CD4-positive, CD25-positive, alpha-beta regulatory T cell (primary cell): ENCODE results near the gene CST9L. TPM values are rescaled to one million over a fixed set of nuclear protein-coding genes. Genes with fewer than 3 reads are reported as not detected.
A peak's percentile ranks its signal among the peaks of the same experiment; 100 is the strongest.

Experiments
- ATAC-seq, 2 donors: fragments of 150-1000 bp; cut with Tn5 transposase; one replicate each; pipeline ENCODE4 v1.10.0; 2021; ENCODE audit warnings: low read depth in 2 of 2, moderate number of reproducible peaks in 2 of 2, moderate library complexity in 1 of 2
- DNase-seq, 3 donors: peaks; one replicate each; pipeline versions ENCODE4 v3.0.0 to v3.0.0-alpha.2; 2012 to 2022; ENCODE audit warnings: mixed read lengths in 1 of 3
- H3K27ac ChIP-seq: one replicate; pipeline ENCODE4 v1.7.0; 2013; ENCODE audit warnings: mild to moderate bottlenecking, low read length; ENCODE audit not compliant: insufficient read depth, poor library complexity, severe bottlenecking
- H3K27me3 ChIP-seq: one replicate; pipeline ENCODE4 v1.7.0; 2013; ENCODE audit warnings: low read length; ENCODE audit not compliant: control insufficient read depth, insufficient read depth
- H3K36me3 ChIP-seq: one replicate; pipeline ENCODE4 v1.7.0; 2013; ENCODE audit warnings: mild to moderate bottlenecking, low read length, moderate library complexity; ENCODE audit not compliant: control insufficient read depth, insufficient read depth
- H3K4me1 ChIP-seq: 2 replicates; pipeline ENCODE4 v1.7.0; 2013; ENCODE audit warnings: mild to moderate bottlenecking, low read length; ENCODE audit not compliant: insufficient read depth, control insufficient read depth, poor library complexity, severe bottlenecking
- H3K4me3 ChIP-seq: one replicate; pipeline ENCODE4 v1.7.0; 2013; ENCODE audit warnings: low read depth, mild to moderate bottlenecking, low read length, moderate library complexity
- H3K9me3 ChIP-seq, 2 experiments: 1 replicate in 1 of 2; 2 replicates in 1 of 2; pipeline ENCODE4 v1.7.0; 2013; ENCODE audit warnings: low read length in 2 of 2, mild to moderate bottlenecking in 1 of 2, moderate library complexity in 1 of 2; ENCODE audit not compliant: control insufficient read depth in 2 of 2
- H3K27ac Mint-ChIP-seq, 3 donors: one replicate each; pipeline ENCODE4 v1.8.0; 2020 to 2022; ENCODE audit warnings: mild to moderate bottlenecking in 3 of 3, mixed read lengths in 3 of 3, moderate library complexity in 2 of 3
- H3K27me3 Mint-ChIP-seq: one replicate; pipeline ENCODE4 v1.8.0; 2022; ENCODE audit warnings: mild to moderate bottlenecking, mixed read lengths
- H3K36me3 Mint-ChIP-seq: one replicate; pipeline ENCODE4 v1.8.0; 2020; ENCODE audit warnings: mixed read lengths
- H3K4me1 Mint-ChIP-seq, 4 donors: one replicate each; pipeline ENCODE4 v1.8.0; 2020 to 2022; ENCODE audit warnings: mixed read lengths in 4 of 4, mild to moderate bottlenecking in 1 of 4
- H3K4me3 Mint-ChIP-seq, 4 donors: one replicate each; pipeline ENCODE4 v1.8.0; 2020 to 2022; ENCODE audit warnings: mild to moderate bottlenecking in 4 of 4, mixed read lengths in 4 of 4, moderate library complexity in 3 of 4
- H3K9me3 Mint-ChIP-seq, 7 donors: one replicate each; pipeline ENCODE4 v1.8.0; 2020 to 2022; ENCODE audit warnings: mixed read lengths in 7 of 7, mild to moderate bottlenecking in 3 of 7, moderate library complexity in 2 of 7
- polyA plus RNA-seq, 4 donors: library from polyadenylated mRNA; unstranded; fragments of 300-500 nt; fragmentation: Illumina TruSeq; gene quantifications; one replicate each; pipeline ENCODE4 v1.2.3, GENCODE V29; 2021
- total RNA-seq: library from RNA; stranded (reverse); gene quantifications from one replicate; pipeline ENCODE4 v1.2.3, GENCODE V29; 2022

Gene CST9L
- total and polyA plus RNA-seq, 5 donors from 2014 or later = not detected

DNA sequence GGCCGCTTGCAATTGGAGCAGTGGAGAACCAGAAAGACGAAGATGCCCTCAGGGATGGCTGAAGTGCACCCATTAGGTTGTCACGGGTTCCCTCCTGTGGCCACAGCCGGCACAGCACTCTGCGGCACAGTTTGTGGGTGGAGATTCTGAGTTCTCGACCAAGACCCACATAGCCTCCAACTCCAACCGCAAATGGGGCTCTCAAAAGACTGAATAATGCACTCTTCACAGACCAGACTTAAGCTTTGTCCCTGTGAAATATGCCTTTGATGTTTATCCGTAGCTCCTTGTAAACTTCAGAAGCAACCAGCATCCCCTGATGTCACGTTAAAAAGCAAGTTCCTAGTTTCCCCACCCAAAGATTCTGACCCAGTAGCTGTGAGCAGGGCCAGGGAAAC is 38.4 kb upstream of the CST9L start:
- no peaks in the 10 kb centered on the region for H3K4me1 ChIP-seq
- H3K27me3 ChIP-seq = no peaks in the 10 kb centered on the region
- Mint-ChIP-seq H3K36me3 (no peaks in the 10 kb centered on the region), H3K27ac (no peak overlapping the region), H3K4me1 (no peaks in the 10 kb centered on the region), H3K4me3 (no peak overlapping the region), H3K27me3 (no peaks in the 10 kb centered on the region), H3K9me3 (no peaks in the 10 kb centered on the region)
- H3K27ac ChIP-seq = no peak overlapping the region
- ATAC-seq (peak; percentile 55 to 66), DNase-seq (peak; percentile 12 to 48 (median 41))
- H3K9me3 ChIP-seq = no peaks in the 10 kb centered on the region
- H3K36me3 ChIP-seq = no peaks in the 10 kb centered on the region
- no peak overlapping the region for H3K4me3 ChIP-seq

GRCh38 chr20:23605867-23606651 is 37.8 kb upstream of the CST9L start, which contains the start of gene CST9:
Gene CST9 (minus strand): TSS chr20:23605917. CDS start chr20:23605864, 53 bp downstream.
- H3K27ac ChIP-seq = no peak within 1 kb of the TSS
- Mint-ChIP-seq H3K4me3 (no peak within 1 kb of the TSS), H3K27ac (no peak within 1 kb of the TSS)

GRCh38 chr20:23604306-23604705 is 36.0 kb upstream of the CST9L start:
- DNase-seq (no peak), ATAC-seq (no peak)
- H3K27me3 ChIP-seq = no peaks in the 10 kb centered on the region
- no peak overlapping the region for H3K4me3 ChIP-seq
- Mint-ChIP-seq H3K9me3 (no peaks in the 10 kb centered on the region), H3K27me3 (no peaks in the 10 kb centered on the region), H3K4me3 (no peak overlapping the region), H3K4me1 (no peaks in the 10 kb centered on the region), H3K36me3 (no peaks in the 10 kb centered on the region), H3K27ac (no peak overlapping the region)
- no peaks in the 10 kb centered on the region for H3K9me3 ChIP-seq
- H3K27ac ChIP-seq = no peak overlapping the region
- H3K36me3 ChIP-seq = no peaks in the 10 kb centered on the region
- no peaks in the 10 kb centered on the region for H3K4me1 ChIP-seq

More at GRCh38 chr20:23605867-23606651, 37.8 kb upstream of the CST9L start, which contains the start of gene CST9:
- Mint-ChIP-seq H3K4me1 (no peaks in the 10 kb centered on the region), H3K9me3 (no peaks in the 10 kb centered on the region), H3K36me3 (no peaks in the 10 kb centered on the region), H3K27me3 (no peaks in the 10 kb centered on the region)
- H3K4me1 ChIP-seq = no peaks in the 10 kb centered on the region
- no peaks in the 10 kb centered on the region for H3K27me3 ChIP-seq
- DNase-seq = no peak
- no peak for ATAC-seq
- no peak within 1 kb of the TSS for H3K4me3 ChIP-seq
- no peaks in the 10 kb centered on the region for H3K9me3 ChIP-seq
- H3K36me3 ChIP-seq = no peaks in the 10 kb centered on the region

DNA sequence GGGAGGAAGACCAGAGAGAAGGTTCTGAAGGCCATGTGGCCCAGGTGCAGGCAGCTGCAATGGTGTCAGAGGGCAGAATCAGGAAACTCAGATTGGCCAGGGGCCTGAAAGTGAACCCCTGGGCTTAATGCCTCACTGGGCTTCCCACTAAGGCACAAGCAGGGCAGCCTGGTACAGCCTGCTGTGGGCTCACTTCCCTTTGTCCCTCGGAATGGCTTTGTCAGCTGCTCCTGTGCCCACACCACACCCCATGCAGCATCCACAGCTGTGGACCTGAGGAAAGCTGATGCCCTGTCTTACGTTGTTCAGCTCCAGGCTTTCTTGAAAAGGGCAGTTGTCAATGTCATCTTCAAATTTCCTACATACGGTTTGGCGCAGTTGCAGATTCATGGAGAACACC is 35.0 kb upstream of the CST9L start:
- Histone ChIP-seq H3K9me3 (no peaks in the 10 kb centered on the region), H3K36me3 (no peaks in the 10 kb centered on the region), H3K4me1 (no peaks in the 10 kb centered on the region), H3K27me3 (no peaks in the 10 kb centered on the region), H3K4me3 (no peak overlapping the region), H3K27ac (no peak overlapping the region)
- Mint-ChIP-seq H3K27me3 (no peaks in the 10 kb centered on the region), H3K9me3 (no peaks in the 10 kb centered on the region), H3K36me3 (no peaks in the 10 kb centered on the region), H3K27ac (no peak overlapping the region), H3K4me3 (no peak overlapping the region), H3K4me1 (no peaks in the 10 kb centered on the region)
- ATAC-seq = no peak
- no peak for DNase-seq

GRCh38 chr20:23602699-23603098 is 34.4 kb upstream of the CST9L start:
- DNase-seq = no peak
- ATAC-seq = no peak
- no peaks in the 10 kb centered on the region for H3K27me3 ChIP-seq
- Mint-ChIP-seq H3K36me3 (no peaks in the 10 kb centered on the region), H3K4me3 (no peak overlapping the region), H3K9me3 (peaks cover 0 to 2% (median 0%) of the 10 kb centered on the region in 7 donors), H3K27me3 (no peaks in the 10 kb centered on the region), H3K27ac (no peak overlapping the region), H3K4me1 (no peaks in the 10 kb centered on the region)
- no peaks in the 10 kb centered on the region for H3K36me3 ChIP-seq
- no peak overlapping the region for H3K4me3 ChIP-seq
- H3K27ac ChIP-seq = no peak overlapping the region
- H3K9me3 ChIP-seq = no peaks in the 10 kb centered on the region
- H3K4me1 ChIP-seq = no peaks in the 10 kb centered on the region

DNA sequence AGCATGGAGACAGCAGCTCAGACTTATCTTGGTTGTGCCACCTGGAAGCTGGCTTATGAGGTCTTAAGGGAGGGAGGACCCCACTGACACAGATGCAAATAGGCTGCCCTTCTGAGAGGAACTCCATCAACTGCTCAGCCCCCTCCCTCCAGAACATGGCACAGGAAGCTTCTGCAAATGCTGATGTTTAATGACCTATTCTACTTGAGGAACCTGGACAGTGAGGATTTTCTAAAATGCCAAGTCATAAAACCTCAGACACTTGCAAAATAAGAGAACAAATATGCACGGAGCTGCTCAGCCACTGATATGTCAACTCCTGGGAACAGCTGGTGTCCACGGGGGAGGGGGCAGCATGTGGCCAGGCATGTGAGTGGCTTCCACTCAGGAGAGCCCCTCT is 34.0 kb upstream of the CST9L start:
- no peaks in the 10 kb centered on the region for H3K27me3 Mint-ChIP-seq
- Histone ChIP-seq H3K27me3 (no peaks in the 10 kb centered on the region), H3K27ac (no peak overlapping the region), H3K4me3 (no peak overlapping the region), H3K36me3 (no peaks in the 10 kb centered on the region), H3K9me3 (no peaks in the 10 kb centered on the region), H3K4me1 (no peaks in the 10 kb centered on the region)
- H3K9me3 Mint-ChIP-seq = peaks cover 0 to 4% (median 0%) of the 10 kb centered on the region in 7 donors
- no peak overlapping the region for H3K27ac Mint-ChIP-seq
- H3K36me3 Mint-ChIP-seq = no peaks in the 10 kb centered on the region
- no peaks in the 10 kb centered on the region for H3K4me1 Mint-ChIP-seq
- no peak for DNase-seq
- no peak overlapping the region for H3K4me3 Mint-ChIP-seq
- ATAC-seq = no peak

GRCh38 chr20:23601715-23602114 is 33.4 kb upstream of the CST9L start:
- H3K36me3 Mint-ChIP-seq = no peaks in the 10 kb centered on the region
- no peak for ATAC-seq
- H3K9me3 ChIP-seq = no peaks in the 10 kb centered on the region

GRCh38 chr20:23598481-23598880 is 30.2 kb upstream of the CST9L start:
- ATAC-seq (no peak), DNase-seq (no peak)
- Mint-ChIP-seq H3K27me3 (no peaks in the 10 kb centered on the region), H3K36me3 (no peaks in the 10 kb centered on the region), H3K9me3 (peaks cover 0 to 4% (median 0%) of the 10 kb centered on the region in 7 donors), H3K4me3 (no peak overlapping the region), H3K4me1 (no peaks in the 10 kb centered on the region), H3K27ac (no peak overlapping the region)
- H3K4me3 ChIP-seq = no peak overlapping the region
- H3K27me3 ChIP-seq = no peaks in the 10 kb centered on the region
- H3K27ac ChIP-seq = no peak overlapping the region
- H3K4me1 ChIP-seq = no peaks in the 10 kb centered on the region
- H3K36me3 ChIP-seq = no peaks in the 10 kb centered on the region
- H3K9me3 ChIP-seq = no peaks in the 10 kb centered on the region

More at GRCh38 chr20:23601715-23602114, 33.4 kb upstream of the CST9L start:
- Mint-ChIP-seq H3K9me3 (peaks cover 0 to 4% (median 0%) of the 10 kb centered on the region in 7 donors), H3K27me3 (no peaks in the 10 kb centered on the region), H3K27ac (no peak overlapping the region), H3K4me3 (no peak overlapping the region), H3K4me1 (no peaks in the 10 kb centered on the region)
- DNase-seq = no peak
- Histone ChIP-seq H3K27me3 (no peaks in the 10 kb centered on the region), H3K36me3 (no peaks in the 10 kb centered on the region), H3K4me3 (no peak overlapping the region), H3K27ac (no peak overlapping the region), H3K4me1 (no peaks in the 10 kb centered on the region)
